GM12872 (cell line): Measurements from ENCODE around the gene TSPEAR.

Experiments
- CTCF ChIP-seq: IDR thresholded peaks from 3 replicates; pipeline ENCODE4 v1.5.1; 2011; ENCODE audit warnings: low read depth, mild to moderate bottlenecking, low read length, moderate library complexity; ENCODE audit not compliant: insufficient read depth

The TSPEAR gene

GRCh38 chr21:44454747-44455523 is 256.4 kb downstream of the TSPEAR start, which contains the start of gene LRRC3:
Gene LRRC3, plus strand, starts transcription at chr21:44455510. Its CDS starts 1,135 bp downstream, at chr21:44456645.
- TF ChIP-seq CTCF = no peak

GRCh38 chr21:44454058-44454457 is 257.3 kb downstream of the TSPEAR start:
- TF ChIP-seq CTCF = no peak

GRCh38 chr21:44453120-44453519 is 258.3 kb downstream of the TSPEAR start:
- TF ChIP-seq CTCF = no peak

- TF ChIP-seq CTCF = no peak
Observed at GRCh38 chr21:44450999-44451398, 260.4 kb downstream of the TSPEAR start.

- no peak for TF ChIP-seq CTCF
Observed at GRCh38 chr21:44450402-44450801, 261.0 kb downstream of the TSPEAR start.

GRCh38 chr21:44449473-44450363 is 261.7 kb downstream of the TSPEAR start:
- no peak for TF ChIP-seq CTCF

- TF ChIP-seq CTCF = no peak
Observed at GRCh38 chr21:44448651-44449131, 262.7 kb downstream of the TSPEAR start.
